Right forelimb (tissue), 1 donor: ENCODE data around the gene SLC26A6.

ENCODE experiments used
- DNase-seq: peaks from one replicate; pipeline ENCODE4 v3.0.0-alpha.2; 2018

Gene SLC26A6

DNA sequence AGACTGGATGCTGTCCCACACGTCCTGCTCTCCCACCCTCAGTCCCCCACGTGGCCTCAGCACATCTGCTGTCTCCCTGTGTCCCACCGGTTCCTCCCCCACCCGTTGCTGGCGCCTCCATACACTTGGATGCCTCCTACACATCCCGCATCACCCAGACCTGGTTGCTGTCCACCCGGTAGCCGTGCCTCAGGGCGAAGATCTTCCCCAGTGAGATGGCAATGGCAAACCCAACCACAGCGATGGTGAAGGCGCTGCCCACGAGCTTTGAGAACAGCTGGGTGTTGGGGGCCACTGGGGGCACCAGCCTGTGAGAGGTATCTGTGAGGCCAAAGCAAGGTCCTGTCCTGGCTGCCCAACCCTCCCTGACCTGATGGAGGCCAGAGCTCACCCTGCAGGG is 4.4 kb downstream of the SLC26A6 start:
- DNase-seq: no peak

DNA sequence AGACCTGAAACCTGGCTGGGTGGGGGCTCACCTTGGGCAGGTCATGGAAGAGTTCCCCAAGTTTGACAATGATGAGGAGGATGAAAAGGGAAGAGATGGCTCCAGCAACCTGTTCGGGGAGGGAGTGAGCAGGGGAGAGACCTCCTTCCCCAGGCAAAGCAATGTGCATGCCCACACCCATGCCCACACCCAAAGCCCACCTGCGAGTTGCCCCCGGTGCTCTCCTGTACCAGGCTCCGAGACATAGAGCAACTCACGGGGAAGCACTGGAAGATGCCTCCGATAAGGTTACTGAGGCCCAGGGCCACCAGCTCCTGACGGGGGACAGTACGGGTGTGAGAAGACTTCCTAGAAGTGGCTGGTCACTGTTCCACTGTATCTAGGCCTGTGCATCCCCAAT is 4.9 kb downstream of the SLC26A6 start:
- no peak for DNase-seq

GRCh38 chr3:48629894-48630293 is 5.4 kb downstream of the SLC26A6 start:
- DNase-seq: no peak

- DNase-seq: no peak
Measured at GRCh38 chr3:48628277-48629017, 6.8 kb downstream of the SLC26A6 start.

GRCh38 chr3:48625600-48625999 is 9.7 kb downstream of the SLC26A6 start:
- DNase-seq: no peak

DNA sequence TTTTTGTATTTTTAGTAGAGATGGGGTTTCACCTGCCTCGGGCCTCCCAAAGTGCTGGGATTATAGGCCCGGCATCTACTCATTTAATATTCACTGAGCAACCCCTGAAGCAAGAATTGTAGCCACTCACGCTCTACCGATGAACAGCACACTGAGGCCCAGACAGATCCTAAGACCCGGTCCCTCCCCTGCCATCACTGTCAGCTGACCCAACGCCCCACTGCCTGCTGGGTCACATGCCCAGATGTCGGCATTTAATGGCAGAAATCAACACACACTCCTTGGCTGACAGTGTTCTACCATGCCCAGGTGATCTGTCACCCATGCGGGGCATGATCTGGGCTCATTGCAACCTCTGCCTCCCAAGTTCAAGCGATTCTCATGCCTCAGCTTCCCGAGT is 10.5 kb downstream of the SLC26A6 start:
- no peak for DNase-seq

DNA sequence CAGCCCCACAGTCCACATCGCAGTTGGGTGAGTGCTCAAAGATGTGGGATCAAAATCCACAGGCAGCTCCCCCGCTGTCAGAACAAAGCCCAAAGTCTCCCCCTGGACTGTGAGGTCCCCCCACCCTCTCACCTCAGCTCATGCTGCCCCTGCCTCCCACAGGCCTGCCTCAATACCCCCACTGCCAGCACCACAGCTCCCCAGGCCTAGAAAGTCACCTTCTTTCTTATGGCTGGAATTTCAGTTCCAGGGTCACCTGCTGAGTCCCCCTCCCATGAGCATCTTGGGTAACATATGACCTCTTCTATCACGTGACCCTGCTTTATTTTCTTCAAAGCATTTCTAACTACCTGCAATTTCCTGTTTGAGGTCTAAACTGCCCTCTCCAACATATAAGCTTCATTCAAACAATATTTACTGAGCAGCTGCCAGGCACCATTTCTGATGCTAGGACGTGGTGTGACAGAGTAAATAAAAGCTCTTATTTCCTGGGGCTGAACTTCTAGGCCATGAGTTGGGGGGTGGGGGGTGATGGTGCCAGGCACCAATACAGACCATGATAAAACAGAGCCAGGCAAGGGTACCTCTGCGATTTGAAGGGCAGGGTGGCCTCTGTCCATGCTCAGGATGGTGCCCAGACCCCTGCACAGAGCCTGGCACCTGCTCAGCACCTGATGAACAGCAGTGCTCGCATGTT is 11.3 kb downstream of the SLC26A6 start:
- DNase-seq: no peak

DNA sequence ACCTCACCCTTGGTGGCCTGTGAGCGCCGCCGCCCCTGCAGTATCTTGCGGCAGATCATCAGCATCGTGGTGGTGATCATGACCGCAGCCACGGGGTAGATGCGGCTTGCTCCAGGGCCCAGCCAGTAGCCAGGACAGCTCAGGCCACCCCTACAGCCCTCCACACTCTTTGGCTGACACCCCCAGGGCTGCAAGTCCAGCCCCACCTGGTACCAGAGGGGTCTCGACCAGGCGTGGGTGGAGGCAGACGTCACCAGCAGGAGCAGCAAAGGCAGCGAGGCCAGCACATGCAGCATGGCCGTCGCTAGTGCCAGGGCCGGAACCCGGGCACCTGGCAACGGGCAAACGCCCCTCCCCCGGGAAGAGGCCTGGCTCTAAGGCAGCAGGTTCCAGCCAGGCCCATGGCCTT is 13.8 kb downstream of the SLC26A6 start, which contains the start of gene TMEM89:
Gene TMEM89, minus strand, starts transcription at position 309 of the 409 bp plus-strand sequence. Its CDS starts 13 bp downstream, at position 296.
- no peak for DNase-seq

DNA sequence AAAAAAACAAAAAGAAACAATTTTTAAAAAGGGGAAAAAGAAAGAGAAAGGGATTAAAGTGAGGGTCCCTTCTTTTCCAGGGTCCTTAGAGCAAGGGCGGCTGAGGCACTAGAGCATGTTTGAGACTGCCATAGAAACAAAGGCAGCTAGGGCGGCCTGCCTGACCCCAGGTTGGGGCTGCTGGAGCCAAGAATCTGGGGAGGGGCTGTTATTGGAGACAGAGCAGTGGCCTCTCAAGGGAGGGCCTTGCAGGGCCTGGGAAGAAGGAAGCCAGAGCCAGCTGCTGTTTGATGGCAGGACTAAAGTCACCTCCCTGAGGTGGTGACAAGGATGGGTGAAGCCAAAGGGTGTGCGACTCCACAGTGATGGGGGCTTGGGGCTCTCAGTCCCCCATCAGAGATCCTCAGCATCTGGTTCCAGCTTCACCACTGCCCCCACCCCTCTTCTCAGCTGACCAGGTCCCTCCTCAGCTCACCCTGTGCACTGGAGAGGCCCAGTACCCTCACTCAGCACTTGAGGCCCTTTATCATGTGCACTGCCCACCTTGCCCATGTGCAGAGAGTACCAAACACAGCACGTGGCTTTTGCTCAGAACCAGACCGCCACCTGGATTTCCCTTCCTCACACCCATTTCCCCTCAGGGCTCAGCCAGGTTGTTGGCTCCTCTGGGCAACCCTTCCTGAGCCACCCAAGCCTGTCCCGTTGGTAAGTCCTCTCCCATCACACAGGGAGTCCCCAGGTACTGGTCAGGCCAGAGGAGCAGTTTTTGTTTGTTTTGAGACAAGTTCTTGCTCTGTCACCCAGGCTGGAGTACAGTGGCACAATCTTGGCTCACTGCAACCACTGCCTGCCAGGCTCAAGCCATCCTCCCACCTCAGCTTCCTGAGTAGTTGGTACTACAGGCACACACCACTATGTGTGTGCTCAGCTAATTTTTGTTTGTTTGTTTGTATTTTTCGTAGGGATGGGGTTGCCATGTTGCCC is 15.4 kb downstream of the SLC26A6 start:
- no peak for DNase-seq

DNA sequence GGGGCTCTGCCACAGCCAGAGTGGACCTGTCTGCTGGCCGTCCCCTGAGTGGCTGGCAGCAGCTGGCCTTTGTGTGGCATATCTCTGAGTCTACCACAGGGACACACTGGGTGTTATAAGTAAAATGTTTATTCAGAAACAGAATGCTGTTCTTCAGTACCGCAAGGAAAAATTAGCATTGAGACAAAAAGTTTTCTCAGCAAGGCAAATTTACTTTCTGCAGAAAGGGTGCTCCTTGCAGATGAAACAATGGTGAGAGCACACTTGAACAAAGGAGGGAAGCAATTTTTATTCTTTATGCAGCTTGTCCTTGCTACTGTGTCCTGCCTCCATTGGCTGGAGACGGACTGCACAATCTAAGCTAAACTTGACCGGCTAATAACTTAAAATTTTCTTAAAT is 17.7 kb downstream of the SLC26A6 start:
- DNase-seq: no peak

DNA sequence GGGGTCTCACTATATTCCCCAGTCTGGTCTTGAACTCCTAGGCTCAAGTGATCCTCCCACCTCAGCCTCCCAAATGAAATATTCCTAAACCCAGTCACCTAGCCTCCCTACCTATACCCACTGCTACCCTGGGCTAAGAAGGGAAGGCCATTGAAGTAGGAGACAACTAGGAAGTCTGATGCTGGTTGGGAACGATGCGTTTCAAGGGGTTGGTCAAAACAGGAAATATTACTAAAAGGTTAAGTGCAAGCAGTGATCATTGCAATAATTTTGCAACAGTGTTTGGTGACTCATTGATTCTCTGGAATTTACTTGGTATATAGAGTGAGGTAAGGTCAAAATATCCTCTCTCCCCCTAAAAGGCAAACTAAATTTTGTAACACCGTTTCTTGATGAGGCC is 21.2 kb downstream of the SLC26A6 start:
- DNase-seq: no peak

- DNase-seq: no peak
Measured at GRCh38 chr3:48612309-48612708, 23.0 kb downstream of the SLC26A6 start.

DNA sequence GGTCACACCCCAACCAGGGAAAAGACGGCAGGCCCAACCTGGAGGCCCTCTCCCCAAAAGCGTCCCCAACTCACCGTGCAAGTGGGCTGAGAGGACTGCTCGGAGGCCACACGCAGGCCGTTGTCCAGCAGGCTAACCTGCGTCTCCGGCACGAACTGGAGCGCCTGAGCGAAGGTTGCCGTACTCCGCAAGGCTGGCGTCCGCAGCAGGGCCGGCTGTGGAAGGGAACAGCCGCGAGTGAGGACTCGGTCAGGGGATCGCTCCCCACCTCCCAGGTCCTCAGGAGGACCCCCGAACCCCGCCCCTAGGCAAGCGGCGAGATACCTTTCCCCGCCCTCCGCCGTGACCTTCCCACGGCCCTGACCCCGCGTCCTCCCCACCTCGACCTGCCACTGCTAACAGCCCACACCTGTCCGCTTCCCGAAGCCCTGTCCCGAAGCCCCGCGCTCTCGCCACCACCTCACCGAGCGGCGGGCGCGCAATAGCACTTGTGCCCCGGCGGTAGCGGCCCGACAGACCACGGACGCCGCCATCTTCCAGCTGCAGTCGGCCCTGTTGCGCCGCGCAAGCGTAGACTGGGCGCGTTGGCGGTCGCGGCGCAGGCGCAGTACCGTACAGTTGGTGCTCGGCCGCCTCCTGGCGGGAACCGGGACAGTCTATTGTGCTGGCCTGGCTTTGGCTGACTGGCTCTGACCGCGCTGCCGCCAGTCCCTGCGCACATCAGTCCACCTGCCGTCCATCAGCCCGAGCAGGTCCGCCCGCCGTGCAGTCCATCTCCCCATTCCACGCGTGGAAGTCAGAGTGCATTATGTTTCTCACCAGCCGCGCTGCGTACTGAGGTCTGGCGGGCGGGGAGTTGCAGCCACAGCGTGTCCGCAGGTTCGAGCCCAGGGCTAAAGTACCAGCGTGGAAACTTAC is 25.9 kb downstream of the SLC26A6 start, which contains the start of gene UQCRC1:
Gene UQCRC1, minus strand, starts transcription at position 559 of the 918 bp plus-strand sequence. Its CDS starts 26 bp downstream, at position 533.
- peak; percentile 94 for DNase-seq

DNA sequence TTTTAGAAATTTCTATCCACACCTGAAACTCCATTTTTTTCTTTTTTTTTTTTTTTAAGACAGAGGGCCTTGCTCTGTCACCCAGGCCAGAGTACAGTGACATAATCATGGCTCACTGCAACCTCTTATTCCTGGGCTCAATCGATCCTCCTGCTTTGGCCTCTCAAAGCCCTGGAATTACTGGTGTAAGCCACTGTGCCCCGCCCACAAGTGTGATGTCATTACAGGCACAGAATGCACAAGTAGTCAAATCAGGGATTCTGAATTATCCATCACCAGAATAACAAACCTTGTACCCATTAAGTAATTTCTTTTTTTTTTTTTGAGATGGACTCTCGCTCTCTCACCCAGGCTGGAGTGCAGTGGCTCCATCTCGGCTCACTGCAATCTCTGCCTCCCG is 27.7 kb downstream of the SLC26A6 start:
- no peak for DNase-seq

- no peak for DNase-seq
Measured at GRCh38 chr3:48601622-48601994, 33.7 kb downstream of the SLC26A6 start.

GRCh38 chr3:48600711-48601621 is 34.3 kb downstream of the SLC26A6 start:
- DNase-seq: no peak

- DNase-seq: no peak
Measured at GRCh38 chr3:48599509-48600285, 35.6 kb downstream of the SLC26A6 start.

- DNase-seq: no peak
Measured at GRCh38 chr3:48599077-48599501, 36.2 kb downstream of the SLC26A6 start.

GRCh38 chr3:48598323-48599076 is 36.8 kb downstream of the SLC26A6 start:
- DNase-seq: no peak
